Myocyte (in vitro differentiated cells): ENCODE results near the gene RNF157. TPM values are rescaled to one million over a fixed set of nuclear protein-coding genes. Genes with fewer than 3 reads are reported as not detected.
"Not testable (repeated sequence)": the region's sequence is repeated elsewhere in the genome, so short reads cannot be mapped to it uniquely, and the experiment has no call there.

Experiments
- DNase-seq: peaks from one replicate; pipeline ENCODE4 v3.0.0-alpha.2; 2012; ENCODE audit warnings: low read depth
- total RNA-seq: library from RNA; depleted of rRNA; stranded (reverse); fragments of >200 nt; gene quantifications from 2 replicates; pipeline ENCODE4 v1.2.3, GENCODE V29; 2014

The RNF157 gene
- total RNA-seq, 1 donor from 2014 or later = 6.0 TPM

DNA sequence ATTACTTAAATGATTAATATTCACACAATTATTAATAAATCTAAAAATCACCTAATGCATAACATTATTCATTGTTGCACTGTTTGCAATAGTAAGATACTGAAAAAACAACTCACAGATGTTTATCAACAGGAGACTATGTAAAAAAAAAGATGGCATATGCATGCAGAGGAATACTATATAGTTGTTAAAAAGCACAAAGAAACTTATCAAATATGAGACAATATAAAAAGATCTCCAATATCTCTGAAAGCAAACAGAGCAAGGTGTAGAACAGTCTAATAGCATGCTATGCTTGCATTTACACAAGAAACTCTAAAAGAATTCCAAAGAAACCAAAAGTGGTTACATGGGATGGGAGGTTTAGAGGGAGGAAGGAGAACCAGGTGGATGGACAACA, 3.7 kb downstream of the RNF157 start:
- no peak for DNase-seq

DNA sequence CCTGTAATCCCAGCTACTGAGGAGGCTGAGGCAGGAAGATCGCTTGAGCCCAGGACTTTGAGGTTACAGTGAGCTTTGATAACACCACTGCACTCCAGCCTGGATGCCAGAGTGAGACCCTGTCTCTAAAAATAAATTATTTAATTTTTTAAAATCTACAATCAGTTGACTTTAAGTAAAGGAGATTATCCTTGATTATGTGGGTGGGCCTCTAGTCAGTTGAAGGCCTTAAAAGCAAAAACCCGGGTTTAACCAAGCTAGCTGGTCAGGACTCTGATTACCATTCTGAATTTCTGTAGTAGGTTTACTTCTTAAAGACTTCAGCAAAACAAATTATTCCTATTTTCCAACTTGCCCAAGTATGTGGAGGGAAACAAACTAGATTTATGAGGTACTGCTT, 4.4 kb downstream of the RNF157 start:
- no peak for DNase-seq

DNA sequence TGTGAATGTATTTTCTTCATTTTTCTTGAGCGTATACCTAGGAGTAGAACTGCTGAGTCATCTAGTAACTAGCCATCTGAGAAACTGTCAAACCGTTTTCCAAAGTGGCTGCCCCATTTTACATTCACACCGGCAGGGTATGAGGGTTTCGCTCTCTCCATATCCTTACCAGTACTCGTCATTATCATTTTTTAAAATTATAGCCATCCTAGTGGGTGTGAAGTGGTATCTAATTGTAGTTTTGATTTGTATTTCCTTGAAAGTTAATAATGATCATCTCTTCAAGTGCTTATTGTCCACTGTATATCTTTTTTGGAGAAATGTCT, 6.0 kb downstream of the RNF157 start:
- DNase-seq = no peak

DNA sequence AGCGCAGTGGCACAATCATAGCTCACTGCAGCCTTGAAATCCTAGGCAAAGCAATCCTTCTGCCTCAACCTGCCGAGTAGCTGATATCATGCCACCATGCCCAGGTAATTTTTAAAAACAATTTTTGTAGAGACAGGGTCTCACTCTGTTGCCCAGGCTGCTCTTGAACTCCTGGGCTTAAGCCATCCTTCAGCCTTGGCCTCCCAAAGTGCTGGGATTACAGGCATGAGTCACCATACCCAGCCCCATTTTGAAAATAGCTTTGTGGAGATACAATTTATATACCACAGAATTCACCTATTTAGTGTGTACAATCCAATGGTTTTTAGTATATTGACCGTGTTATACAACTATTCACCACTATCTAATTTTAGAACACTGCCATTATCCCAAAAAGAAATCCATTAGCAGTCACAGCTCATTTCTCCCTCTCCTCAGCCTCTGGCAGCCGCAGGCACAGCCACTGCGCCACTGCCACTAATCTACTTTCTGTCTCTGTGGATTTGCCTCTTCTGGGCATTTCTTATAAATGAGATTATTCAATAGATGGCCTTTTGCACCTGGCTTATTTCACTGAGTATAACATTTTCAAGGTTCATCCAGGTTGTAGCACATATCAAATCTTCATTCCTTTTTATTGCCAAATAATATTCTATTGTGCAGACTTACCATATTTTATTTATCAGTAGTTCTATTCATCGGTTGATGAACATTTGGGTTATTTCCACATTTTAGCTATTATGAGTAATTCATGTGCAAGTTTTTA, 6.5 kb downstream of the RNF157 start:
- no peak for DNase-seq

DNA sequence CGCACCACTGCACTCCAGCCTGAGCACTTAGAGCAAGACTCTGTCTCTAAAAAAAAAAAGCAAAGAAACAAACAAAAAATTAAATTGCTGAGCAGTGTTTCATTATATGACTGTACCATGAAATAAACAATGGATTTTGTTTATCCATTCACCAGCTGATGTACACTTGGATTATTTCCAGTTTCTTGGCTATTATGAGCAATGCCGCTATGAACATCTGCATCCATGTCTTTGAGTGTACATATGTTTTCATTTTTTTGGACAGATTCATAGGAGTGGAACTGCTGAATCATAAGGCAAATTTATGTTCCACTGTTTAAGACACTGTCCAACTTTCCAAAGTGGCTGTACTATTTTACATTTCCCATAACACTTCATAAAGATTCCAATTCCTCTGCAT, 8.0 kb downstream of the RNF157 start:
- DNase-seq = no peak

DNA sequence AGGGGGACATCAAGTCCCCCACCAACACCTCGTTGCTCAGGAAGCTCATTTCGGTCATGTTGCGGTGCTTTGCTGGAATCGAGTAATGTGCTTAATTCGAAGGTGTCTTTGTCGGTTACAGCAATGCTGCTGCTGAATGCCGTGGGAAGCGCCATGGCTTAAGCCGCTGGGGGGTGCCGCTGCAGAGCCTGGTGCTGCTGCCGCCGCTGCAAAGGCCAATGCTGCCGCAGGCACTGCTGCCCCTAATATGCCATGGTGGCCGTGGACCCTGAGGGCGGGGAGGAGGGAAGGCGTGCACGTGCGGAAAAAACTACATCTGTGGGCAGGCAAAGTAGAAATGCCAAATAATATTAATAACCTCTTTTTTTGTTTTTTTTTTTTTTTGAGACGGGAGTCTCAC, 13.5 kb downstream of the RNF157 start:
- not testable (repeated sequence) for DNase-seq

DNA sequence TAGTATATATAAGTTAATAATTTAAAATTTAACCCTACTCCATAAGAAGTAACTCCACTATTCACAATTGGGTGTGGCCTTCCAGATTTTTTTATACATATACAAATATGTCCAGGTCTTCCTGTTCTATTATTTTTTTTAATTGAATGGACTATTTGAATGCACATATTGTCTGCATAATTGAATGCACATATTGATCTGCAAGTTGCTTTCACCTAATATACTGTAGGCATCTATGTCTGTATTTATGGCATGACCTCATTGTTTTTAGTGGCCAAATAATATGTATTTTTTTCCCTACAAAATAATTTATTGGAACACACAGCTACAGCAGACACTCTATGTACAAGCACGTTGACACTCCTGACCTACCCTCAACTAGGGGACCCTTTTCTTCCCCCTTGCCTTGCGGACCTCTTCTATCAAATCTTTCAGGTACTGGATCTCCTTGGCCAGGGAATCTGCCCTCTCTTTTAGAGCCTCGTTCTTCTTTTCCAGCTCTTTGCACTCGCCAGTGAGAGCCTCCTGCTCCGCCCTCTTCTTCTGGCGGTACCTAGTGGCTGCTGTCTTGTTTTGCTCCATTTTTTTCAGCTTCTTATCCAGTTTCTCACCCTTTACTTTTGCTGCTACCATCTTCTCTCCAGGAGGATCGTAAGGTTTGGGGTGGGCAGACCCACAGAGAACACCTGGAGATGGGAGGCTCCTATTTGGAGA, 14.8 kb downstream of the RNF157 start:
- not testable (repeated sequence) for DNase-seq

DNA sequence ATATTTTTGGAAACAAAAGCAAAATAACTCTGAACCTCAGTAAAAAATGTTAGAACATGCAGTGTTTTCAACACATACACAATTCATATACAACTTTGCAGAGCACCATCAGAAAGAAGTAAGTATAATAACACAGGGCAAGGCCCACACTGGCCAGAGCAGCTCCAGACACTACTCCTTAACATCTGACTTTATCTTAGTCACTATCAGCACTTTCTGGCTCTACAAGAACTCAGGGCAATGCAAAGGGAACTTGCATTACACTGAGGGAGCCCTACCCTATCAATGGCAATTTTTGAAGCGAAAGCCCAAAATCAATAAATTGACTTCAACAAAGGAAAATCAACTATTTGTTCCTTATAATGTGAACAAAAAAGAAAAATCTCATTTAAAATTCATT, 16.5 kb downstream of the RNF157 start:
- DNase-seq = no peak

DNA sequence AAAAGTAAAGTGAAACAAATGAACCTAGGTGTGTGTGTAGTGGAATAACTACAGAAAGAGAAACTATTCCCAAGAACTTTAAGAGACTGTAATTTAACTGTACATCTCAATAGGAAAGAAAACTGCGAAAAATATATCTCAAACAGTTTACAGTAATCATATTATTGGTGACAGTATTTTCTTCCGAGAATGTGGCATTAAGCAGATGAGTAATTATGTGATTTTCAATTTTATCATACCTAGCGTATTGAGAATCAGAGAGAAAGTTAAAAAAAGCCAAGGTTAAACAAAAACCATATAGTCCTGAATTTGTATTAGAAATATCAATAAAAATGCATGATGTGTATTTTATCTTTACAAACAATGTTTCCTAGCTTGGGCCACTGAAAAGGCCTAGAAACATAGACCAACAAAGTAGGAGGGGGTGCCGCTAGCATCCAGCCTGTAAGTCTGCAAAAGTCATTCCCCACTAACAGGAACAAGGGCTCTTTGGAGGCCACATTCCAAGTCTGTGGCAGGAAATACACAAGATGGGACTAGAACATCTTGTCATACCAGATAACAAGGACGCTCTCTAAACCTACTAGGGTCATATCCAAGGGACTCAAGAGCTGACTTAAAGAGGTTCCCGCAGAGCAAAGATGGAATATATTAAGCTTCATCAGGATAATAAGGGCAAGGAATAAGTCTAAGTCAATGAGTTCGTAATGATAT, 20.5 kb downstream of the RNF157 start:
- DNase-seq = no peak

DNA sequence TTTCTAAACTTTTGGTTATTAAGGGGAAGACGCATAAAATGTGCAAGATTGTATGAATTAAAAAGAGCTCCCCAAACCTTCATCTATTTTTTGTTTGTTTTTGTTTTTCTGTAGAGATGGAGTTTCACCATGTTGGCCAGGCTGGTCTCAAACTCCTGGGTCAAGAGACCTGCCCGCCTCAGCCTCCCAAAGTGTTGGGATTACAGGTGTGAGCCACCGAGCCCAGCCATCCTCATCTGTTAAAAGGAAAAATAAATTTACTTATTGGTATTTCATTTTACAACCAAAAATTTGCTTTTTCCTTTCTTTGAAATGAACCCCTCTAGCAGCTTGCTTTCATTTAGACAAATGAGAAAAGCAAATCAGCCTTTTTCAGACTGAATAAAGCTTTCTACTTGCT, 23.2 kb downstream of the RNF157 start:
- DNase-seq = no peak

DNA sequence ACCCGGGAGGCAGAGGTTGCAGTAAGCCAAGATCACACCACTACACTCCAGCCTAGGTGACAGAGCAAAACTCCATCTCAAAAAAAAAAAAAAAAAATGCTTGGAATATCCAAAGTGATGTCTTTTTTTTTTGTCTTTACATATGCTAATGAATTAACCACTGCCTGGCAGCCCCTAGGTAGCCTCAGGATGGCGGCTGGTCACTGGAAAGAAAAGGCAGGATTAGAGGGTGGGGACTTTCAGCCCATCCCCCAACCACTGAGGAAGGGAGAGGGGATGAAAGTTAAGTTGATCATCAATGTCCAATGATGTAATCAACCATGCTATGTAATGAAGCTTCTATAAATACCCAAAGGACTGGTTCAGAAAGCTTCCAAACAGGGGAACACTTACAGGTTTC, 26.8 kb downstream of the RNF157 start:
- DNase-seq = no peak

DNA sequence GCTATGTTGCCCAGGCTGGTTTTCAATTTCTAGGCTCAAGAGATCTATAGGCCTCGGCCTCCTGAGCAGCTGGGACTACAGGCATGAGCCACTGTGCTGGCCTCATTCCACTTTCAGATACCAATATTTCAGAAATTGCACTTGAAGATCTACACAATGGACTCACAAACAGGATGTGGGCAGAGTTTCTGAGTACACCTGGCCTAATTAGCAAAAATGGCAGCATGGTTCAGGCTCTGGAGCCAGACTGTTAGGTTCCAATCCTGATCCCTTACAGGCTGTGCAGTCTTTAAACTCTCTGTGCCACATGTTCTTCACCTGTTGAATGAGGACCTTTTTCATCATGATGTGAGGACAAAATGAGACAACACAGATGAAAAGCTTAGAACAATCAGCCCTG, 32.2 kb downstream of the RNF157 start:
- DNase-seq = no peak

DNA sequence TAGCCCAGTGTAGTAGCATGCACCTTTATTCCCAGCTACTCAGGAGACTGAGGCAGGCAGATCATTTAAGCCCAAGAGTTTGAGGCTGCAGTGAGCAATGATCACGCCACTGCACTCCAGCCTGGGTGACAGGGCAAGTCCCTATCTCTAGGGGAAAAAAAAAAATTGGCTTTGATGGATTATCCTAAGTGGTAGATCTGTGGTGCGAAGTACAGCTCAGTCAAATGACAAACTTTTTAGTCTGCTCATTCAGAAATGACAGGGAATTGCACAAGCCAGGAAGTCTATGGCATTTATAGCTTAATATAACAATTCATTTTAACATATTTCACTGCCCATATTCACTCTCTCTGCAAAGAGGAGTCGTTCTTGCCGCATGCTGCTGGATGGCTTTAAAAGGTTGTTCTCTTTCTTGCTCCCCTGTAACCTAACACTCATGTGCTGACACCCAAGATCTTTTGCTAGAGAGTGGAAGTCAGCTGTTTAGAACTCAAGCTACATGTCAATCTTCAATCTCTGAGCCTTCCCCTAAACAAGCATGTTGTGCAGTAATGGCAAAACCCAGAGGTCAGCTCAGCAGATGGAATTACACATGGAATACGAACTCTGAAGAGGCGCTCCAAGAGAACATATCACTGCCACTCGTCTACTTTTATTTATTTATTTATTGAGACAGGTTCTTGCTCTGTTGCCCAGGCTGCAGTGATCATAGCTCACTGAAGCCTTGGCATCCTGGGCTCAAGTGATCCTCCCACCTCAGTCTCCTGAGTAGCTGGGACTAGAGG, 32.8 kb downstream of the RNF157 start:
- peak; percentile 69 for DNase-seq

DNA sequence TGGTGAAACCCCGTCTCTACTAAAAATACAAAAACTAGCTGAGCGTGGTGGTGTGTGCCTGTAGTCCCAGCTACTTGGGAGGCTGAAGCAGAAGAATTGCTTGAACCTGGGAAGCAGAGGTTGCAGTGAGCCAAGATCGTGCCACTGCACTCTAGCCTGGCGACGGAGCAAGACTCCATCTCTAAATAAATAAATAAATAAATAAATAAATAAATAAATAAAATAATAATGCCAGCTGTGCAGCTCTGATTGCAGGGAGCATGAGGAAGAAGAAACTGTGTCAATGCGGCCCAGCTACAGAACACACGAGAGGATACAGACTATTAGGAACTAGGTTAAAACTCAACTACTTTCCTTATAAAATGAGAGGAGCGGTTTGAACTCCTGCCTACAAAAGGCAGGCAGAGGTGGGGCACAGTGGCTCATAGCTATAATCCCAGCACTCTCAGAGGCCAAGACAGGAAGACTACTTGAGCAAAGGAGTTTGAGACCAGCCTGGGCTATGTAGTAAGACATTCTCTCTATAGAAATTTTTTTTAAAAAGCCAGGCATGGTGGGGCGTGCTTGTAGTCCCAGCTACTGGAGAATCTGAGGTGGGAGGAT, 34.6 kb downstream of the RNF157 start:
- not testable (repeated sequence) for DNase-seq

DNA sequence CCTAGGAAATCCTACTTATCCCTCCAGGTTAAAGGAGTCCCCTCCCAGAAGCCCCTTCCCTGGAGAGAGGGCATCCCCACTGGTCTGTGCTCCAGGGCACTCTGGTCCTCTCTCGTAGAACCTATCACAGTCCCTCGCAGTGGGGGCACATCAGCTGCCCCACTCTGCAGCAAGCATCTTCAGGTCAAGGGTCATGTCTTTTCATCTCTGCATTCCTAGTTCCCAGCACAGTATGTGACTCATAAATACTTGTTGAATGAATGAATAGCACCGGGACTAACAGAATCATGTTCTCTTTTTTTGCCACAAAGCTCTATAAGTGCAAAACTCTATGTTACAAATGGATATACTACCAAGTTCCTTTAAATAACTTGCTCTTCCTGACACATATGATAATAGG, 36.0 kb downstream of the RNF157 start:
- DNase-seq = peak; percentile 37

DNA sequence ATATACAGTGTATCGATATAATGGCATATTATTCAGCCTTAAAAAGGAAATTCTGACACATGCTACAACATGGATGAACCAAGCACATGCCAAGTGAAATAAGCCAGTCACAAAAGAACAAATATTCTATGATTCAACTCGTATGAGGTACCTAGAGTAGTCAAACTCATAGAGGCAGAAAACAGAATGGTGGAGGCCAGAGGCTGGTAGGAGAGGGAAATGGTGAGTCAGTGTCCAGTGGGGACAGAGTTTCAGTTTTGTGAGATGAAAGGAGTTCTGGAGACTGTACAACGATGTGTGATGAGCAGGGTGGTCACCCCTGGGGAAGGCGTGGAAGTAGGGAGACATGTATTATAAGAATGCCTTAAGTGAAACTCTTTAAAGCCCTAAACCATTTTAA, 39.9 kb downstream of the RNF157 start:
- no peak for DNase-seq

DNA sequence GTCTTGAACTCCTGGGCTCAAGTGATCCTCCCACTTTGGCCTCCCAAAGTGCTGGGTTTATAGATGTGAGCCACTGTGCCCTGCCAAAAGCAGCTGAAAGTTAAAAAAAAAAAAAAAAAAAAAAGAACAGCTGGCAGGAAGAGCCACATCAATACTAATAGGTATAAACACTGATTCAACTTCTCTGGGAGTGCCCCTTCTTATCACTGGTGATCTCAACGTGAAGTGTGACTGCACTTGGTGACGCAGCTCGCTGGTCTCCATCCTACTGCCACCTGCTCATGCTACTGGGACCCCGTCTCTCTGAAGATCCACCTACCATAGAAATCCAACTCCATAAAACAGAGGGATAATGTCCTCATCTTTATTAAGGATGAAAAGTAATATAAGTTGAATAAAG, 40.8 kb downstream of the RNF157 start:
- no peak for DNase-seq

DNA sequence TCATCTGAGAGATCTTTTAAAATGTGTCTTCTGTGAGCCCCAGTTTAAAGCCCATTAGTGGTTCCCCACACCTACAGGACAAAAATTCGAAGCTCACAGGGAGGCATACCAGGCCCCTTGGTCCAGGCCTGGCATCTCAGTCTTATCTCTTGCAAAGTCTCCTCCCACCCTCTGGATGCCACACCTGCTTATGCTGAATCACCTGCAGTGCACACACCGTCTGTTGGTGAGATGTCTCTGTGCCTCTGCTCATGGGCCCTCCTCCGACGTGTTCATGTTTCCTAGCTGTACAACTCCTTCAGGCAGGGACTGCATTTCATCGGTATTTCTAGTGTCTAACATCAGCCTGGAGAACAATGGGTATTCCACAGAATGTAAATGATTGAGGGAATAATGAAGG, 41.6 kb downstream of the RNF157 start:
- DNase-seq = no peak

DNA sequence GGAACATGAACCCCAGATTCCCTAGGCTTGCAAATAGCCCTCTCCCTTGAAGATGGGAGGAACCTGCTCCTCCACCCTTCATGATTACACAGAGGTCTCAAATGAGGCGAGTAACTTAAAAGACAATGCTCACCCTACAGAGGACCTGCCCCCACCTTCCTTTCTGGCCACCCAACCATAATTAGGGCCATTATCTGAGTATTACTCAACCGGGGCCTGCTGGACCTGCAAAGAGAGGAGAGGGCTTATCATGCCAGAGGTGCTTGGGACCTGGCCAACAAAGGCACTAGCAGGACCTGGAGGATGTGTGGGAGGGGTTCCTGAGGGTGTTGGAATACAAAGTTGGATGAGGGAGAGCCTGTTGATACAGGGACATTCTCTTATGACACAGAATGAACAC, 42.4 kb downstream of the RNF157 start:
- DNase-seq = no peak

DNA sequence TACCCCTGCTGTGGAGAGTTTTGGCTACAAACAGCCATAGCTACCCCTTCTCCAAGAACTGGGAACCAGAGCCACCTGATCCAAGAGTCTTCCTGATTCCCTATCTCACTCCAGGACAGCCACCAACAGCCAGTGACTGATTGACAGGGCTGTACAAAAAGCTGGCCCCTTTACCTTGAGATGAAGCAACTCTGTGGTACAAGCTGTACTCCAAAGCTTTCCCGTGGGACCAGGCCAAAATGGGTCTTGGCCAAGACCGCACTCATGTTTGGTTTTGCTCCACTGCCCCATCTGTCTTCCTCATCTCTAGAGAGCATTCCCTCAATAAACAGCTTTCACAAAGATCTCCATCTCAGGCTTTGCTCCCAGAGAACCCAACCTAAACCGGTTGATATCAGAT, 43.6 kb downstream of the RNF157 start:
- peak; percentile 39 for DNase-seq
